ENCODE results near the gene MCHR2. TPM values are rescaled to one million over a fixed set of nuclear protein-coding genes. Genes with fewer than 3 reads are reported as not detected.

The MCHR2 gene
- total and polyA plus RNA-seq, 9 donors, result not detected

- no peaks in the 10 kb centered on the region for H3K9me3 ChIP-seq (replicated peaks; ENCODE audit: control insufficient read depth, low read depth, low read length)
- no peak for DNase-seq
- WGBS (ENCODE audit: insufficient coverage), result no CpG with 5 or more reads among the region's 3 CpGs
- H3K27ac ChIP-seq (ENCODE audit: low read length), result no peak overlapping the region
- H3K4me1 ChIP-seq (ENCODE audit: control insufficient read depth, insufficient read depth, low read length), result no peaks in the 10 kb centered on the region
- peaks cover 6% of the 10 kb centered on the region for H3K27me3 ChIP-seq (ENCODE audit: control insufficient read depth, insufficient read depth, low read length)
- no peak overlapping the region for H3K4me3 ChIP-seq (ENCODE audit: low read length)
- no peaks in the 10 kb centered on the region for H3K36me3 ChIP-seq (ENCODE audit: control insufficient read depth, insufficient read depth, low read length)
Observed at GRCh38 chr6:99871641-99872040, 122.4 kb downstream of the MCHR2 start.
